ENCODE results near the gene DSCAM. TPM values are rescaled to one million over a fixed set of nuclear protein-coding genes. Genes with fewer than 3 reads are reported as not detected.

DSCAM gene
- total and polyA plus RNA-seq, 10 of the 15 experiments (the other 5 are each of a cell fraction or from before 2014, with no cell fraction given) = not detected

DNA sequence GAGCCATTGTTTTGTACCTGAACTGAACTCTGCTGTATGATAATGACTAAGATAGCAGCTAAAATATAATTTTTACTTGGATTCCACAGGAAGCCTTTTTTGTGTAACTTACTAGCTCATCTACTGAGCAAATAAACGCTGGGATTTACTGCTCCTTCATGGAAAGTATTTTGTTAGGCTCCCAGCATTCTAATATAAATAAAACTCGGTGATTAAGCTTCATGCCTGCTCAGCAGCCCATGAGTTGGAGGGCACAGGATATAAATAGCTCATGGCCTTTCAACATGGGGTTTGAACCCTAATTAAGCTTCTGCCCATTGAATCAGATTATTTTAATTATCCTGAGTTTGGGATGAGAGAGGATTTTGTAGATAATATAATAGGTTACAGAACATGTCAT, 799.7 kb downstream of the DSCAM start:
- Histone ChIP-seq H3K9me3 (replicated peaks; ENCODE audit: control insufficient read depth, insufficient read depth, low read length) (peaks cover 2% of the 10 kb centered on the region; the same call in 1 of the 3 replicates), H3K27ac (ENCODE audit: control insufficient read depth, insufficient read depth) (no peak overlapping the region), H3K27me3 (replicated peaks in 1 of 2; ENCODE audit: control insufficient read depth in 2 of 2, insufficient read depth in 2 of 2, low read length in 1 of 2) (no peaks in the 10 kb centered on the region), H3K4me1 (ENCODE audit: control insufficient read depth, insufficient read depth, low read length) (no peaks in the 10 kb centered on the region), H3K79me2 (ENCODE audit: control insufficient read depth, insufficient read depth, low read length) (no peaks in the 10 kb centered on the region), H3K36me3 (ENCODE audit: control insufficient read depth in 2 of 2, insufficient read depth in 2 of 2, low read length in 1 of 2) (no peaks in the 10 kb centered on the region), H4K20me1 (ENCODE audit: control insufficient read depth, insufficient read depth) (no peaks in the 10 kb centered on the region), H2AFZ (ENCODE audit: control insufficient read depth, low read depth, low read length) (no peak overlapping the region), H3K4me2 (ENCODE audit: control insufficient read depth, insufficient read depth) (no peak overlapping the region), H3K9ac (ENCODE audit: control insufficient read depth, insufficient read depth, low read length) (no peak overlapping the region), H3K4me3 (no peak overlapping the region)
- in situ Hi-C loops (cut with MboI) (no loop called here), intact Hi-C loops (cut with micrococcal nuclease; ENCODE audit: unreplicated experiment) (no loop called here)
- ChIA-PET RAD21 (ENCODE audit: unreplicated experiment) (no interaction called here), CTCF (no interaction called here), POLR2A (no interaction called here), SMC1A (ENCODE audit: uncharacterized antibody, unreplicated experiment) (no interaction called here)
- ATAC-seq (no peak), DNase-seq (ENCODE audit: low read depth, low spot score) (no peak), FAIRE-seq (no peak)
- TF ChIP-seq SUZ12 (IDR thresholded peaks at IDR 0.05; ENCODE audit: unreplicated experiment) (no peak), PAX5 (IDR thresholded peaks at IDR 0.05; ENCODE audit: borderline replicate concordance, low read depth, low read length) (no peak), ATF7 (IDR thresholded peaks at IDR 0.05; ENCODE audit: low read depth) (no peak), SMC3 (IDR thresholded peaks at IDR 0.05; ENCODE audit: borderline replicate concordance, low read length) (no peak), ZNF622 (IDR thresholded peaks at IDR 0.05) (no peak), POLR2A (IDR thresholded peaks at IDR 0.05; ENCODE audit: low read depth, low read length) (no peak), ZNF274 (IDR thresholded peaks at IDR 0.05; ENCODE audit: insufficient read depth, insufficient read length) (no peak), CEBPB (IDR thresholded peaks at IDR 0.05; ENCODE audit: borderline replicate concordance in 1 of 2, low read depth in 2 of 2, low read length in 2 of 2) (no peak), CBFB (IDR thresholded peaks at IDR 0.05; ENCODE audit: low read depth) (no peak)
- TF ChIP-seq, protein P1, sequence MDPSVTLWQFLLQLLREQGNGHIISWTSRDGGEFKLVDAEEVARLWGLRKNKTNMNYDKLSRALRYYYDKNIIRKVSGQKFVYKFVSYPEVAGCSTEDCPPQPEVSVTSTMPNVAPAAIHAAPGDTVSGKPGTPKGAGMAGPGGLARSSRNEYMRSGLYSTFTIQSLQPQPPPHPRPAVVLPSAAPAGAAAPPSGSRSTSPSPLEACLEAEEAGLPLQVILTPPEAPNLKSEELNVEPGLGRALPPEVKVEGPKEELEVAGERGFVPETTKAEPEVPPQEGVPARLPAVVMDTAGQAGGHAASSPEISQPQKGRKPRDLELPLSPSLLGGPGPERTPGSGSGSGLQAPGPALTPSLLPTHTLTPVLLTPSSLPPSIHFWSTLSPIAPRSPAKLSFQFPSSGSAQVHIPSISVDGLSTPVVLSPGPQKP (IDR thresholded peaks at IDR 0.05; ENCODE audit: low read depth, low read length) = no peak
- 0% methylated on average over 2 of the region's 2 CpGs for WGBS (ENCODE audit: insufficient coverage, insufficient replicate concordance, low lambda C conversion rate, missing lambda C conversion rate)
- BruUV-seq (replicated peaks) = no TSS peak

Data from GM12878 (cell line).